Natural killer cell (primary cell): ENCODE results near the gene GPR35. TPM values are rescaled to one million over a fixed set of nuclear protein-coding genes. Genes with fewer than 3 reads are reported as not detected.

Experiments used
- ATAC-seq, 3 donors: fragments of 150-1000 bp in 2 of 3; fragments of 200-7000 bp in 1 of 3; cut with Tn5 transposase; 1 replicate in 1 of 3; 2 replicates in 2 of 3; pipeline ENCODE4 v1.10.0; 2021; ENCODE audit warnings: mild to moderate bottlenecking in 2 of 3, moderate library complexity in 2 of 3
- DNase-seq, 2 donors: peaks; one replicate each; pipeline versions ENCODE4 v3.0.0 to v3.0.0-alpha.2; 2013 to 2021; ENCODE audit warnings: mixed read lengths in 1 of 2
- H3K27ac ChIP-seq: one replicate; pipeline ENCODE4 v1.5.1; 2013; ENCODE audit warnings: mild to moderate bottlenecking, low read length
- H3K27me3 ChIP-seq: one replicate; pipeline ENCODE4 v1.6.1; 2013; ENCODE audit warnings: low read length; ENCODE audit not compliant: control insufficient read depth, insufficient read depth
- H3K36me3 ChIP-seq: one replicate; pipeline ENCODE4 v1.6.1; 2013; ENCODE audit warnings: low read length; ENCODE audit not compliant: control insufficient read depth, insufficient read depth
- H3K4me1 ChIP-seq: one replicate; pipeline ENCODE4 v1.6.1; 2013; ENCODE audit warnings: low read length; ENCODE audit not compliant: control insufficient read depth, insufficient read depth
- H3K4me3 ChIP-seq: one replicate; pipeline ENCODE4 v1.5.1; 2013; ENCODE audit warnings: low read length
- H3K9me3 ChIP-seq: one replicate; pipeline ENCODE4 v1.6.1; 2013; ENCODE audit warnings: low read length; ENCODE audit not compliant: control insufficient read depth, insufficient read depth
- H3K27ac Mint-ChIP-seq, 2 donors: one replicate each; pipeline ENCODE4 v1.8.0; 2022; ENCODE audit warnings: mild to moderate bottlenecking in 2 of 2, mixed read lengths in 2 of 2, moderate library complexity in 1 of 2
- H3K27me3 Mint-ChIP-seq, 2 donors: one replicate each; pipeline ENCODE4 v1.8.0; 2022; ENCODE audit warnings: low read depth in 2 of 2, mixed read lengths in 2 of 2
- H3K36me3 Mint-ChIP-seq: one replicate; pipeline ENCODE4 v1.8.0; 2022; ENCODE audit warnings: mixed read lengths
- H3K4me1 Mint-ChIP-seq, 2 donors: one replicate each; pipeline ENCODE4 v1.8.0; 2022; ENCODE audit warnings: mixed read lengths in 2 of 2
- H3K4me3 Mint-ChIP-seq: one replicate; pipeline ENCODE4 v1.8.0; 2022; ENCODE audit warnings: mild to moderate bottlenecking, moderate library complexity, mixed read lengths
- H3K9me3 Mint-ChIP-seq, 2 donors: one replicate each; pipeline ENCODE4 v1.8.0; 2022; ENCODE audit warnings: mixed read lengths in 2 of 2
- CTCF ChIP-seq: fragments of 200-600 bp; IDR thresholded peaks from one replicate; pipeline ENCODE4 v1.8.0; 2022; ENCODE audit warnings: antibody characterized with exemption
- WGBS: methylation state at CpG from one replicate; pipeline ENCODE4 v1.1.7; 2013; ENCODE audit warnings: missing lambda C conversion rate; ENCODE audit not compliant: insufficient coverage; 5-methylcytosine and 5-hydroxymethylcytosine counted together
- intact Hi-C: fragments of 100-400 bp; cut with micrococcal nuclease; formaldehyde crosslinking; loops from one replicate; pipeline ENCODE4 v1.14.2; 2022
- total RNA-seq, 4 donors: library from RNA; stranded (reverse); fragments of 120-200 nt in 1 of 4; gene quantifications; one replicate each; pipeline versions ENCODE4 v1.2.3 to v1.2.4, GENCODE V29; 2013 to 2022

GPR35 gene
- total RNA-seq, 3 donors from 2014 or later (not counting 1 experiment from before 2014, with no cell fraction given): 10.6 to 19.7 (median 15.7) TPM

GRCh38 chr2:240602266-240603050, 22.8 kb upstream of the GPR35 start:
- Mint-ChIP-seq H3K36me3 (no peaks in the 10 kb centered on the region), H3K4me1 (peaks cover 6 to 7% of the 10 kb centered on the region in 2 donors), H3K9me3 (no peaks in the 10 kb centered on the region), H3K4me3 (no peak overlapping the region), H3K27ac (no peak overlapping the region), H3K27me3 (no peaks in the 10 kb centered on the region)
- no peak overlapping the region for H3K4me3 ChIP-seq
- DNase-seq (no peak), ATAC-seq (no peak)
- H3K27me3 ChIP-seq: no peaks in the 10 kb centered on the region
- H3K27ac ChIP-seq: no peak overlapping the region
- H3K4me1 ChIP-seq: peaks cover 9% of the 10 kb centered on the region
- no peaks in the 10 kb centered on the region for H3K9me3 ChIP-seq
- peaks cover 14% of the 10 kb centered on the region for H3K36me3 ChIP-seq
- WGBS: 93% methylated on average over 32 of the region's 32 CpGs
- no peak for TF ChIP-seq CTCF
- intact Hi-C loops: no loop called here

GRCh38 chr2:240603081-240603835, 22.0 kb upstream of the GPR35 start:
- intact Hi-C loops: no loop called here
- Mint-ChIP-seq H3K9me3 (no peaks in the 10 kb centered on the region), H3K4me3 (no peak overlapping the region), H3K4me1 (peaks cover 6 to 7% of the 10 kb centered on the region in 2 donors), H3K27me3 (no peaks in the 10 kb centered on the region), H3K27ac (no peak overlapping the region), H3K36me3 (no peaks in the 10 kb centered on the region)
- Histone ChIP-seq H3K9me3 (no peaks in the 10 kb centered on the region), H3K27ac (no peak overlapping the region), H3K27me3 (no peaks in the 10 kb centered on the region), H3K4me1 (peaks cover 9% of the 10 kb centered on the region), H3K4me3 (no peak overlapping the region), H3K36me3 (peaks cover 7% of the 10 kb centered on the region)
- no peak for TF ChIP-seq CTCF
- DNase-seq (no peak), ATAC-seq (no peak)
- WGBS: 94% methylated on average over 22 of the region's 22 CpGs

GRCh38 chr2:240603846-240604245, 21.4 kb upstream of the GPR35 start:
- H3K4me1 Mint-ChIP-seq: peaks cover 6 to 7% of the 10 kb centered on the region in 2 donors
- H3K36me3 Mint-ChIP-seq: no peaks in the 10 kb centered on the region
- no peak overlapping the region for H3K27ac ChIP-seq
- no peak overlapping the region for H3K4me3 Mint-ChIP-seq
- ATAC-seq (no peak), DNase-seq (no peak)
- peaks cover 9% of the 10 kb centered on the region for H3K4me1 ChIP-seq
- H3K9me3 ChIP-seq: no peaks in the 10 kb centered on the region
- H3K4me3 ChIP-seq: no peak overlapping the region
- no peaks in the 10 kb centered on the region for H3K27me3 ChIP-seq
- WGBS: 96% methylated on average over 10 of the region's 10 CpGs
- no peak overlapping the region for H3K27ac Mint-ChIP-seq
- TF ChIP-seq CTCF: no peak
- no peaks in the 10 kb centered on the region for H3K27me3 Mint-ChIP-seq
- peaks cover 1% of the 10 kb centered on the region for H3K36me3 ChIP-seq
- intact Hi-C loops: no loop called here
- H3K9me3 Mint-ChIP-seq: no peaks in the 10 kb centered on the region
